HG02973 (cell line): Measurements from ENCODE around the gene LUC7L.
"Not testable (repeated sequence)": the region's sequence is repeated elsewhere in the genome, so short reads cannot be mapped to it uniquely, and the experiment has no call there.

ENCODE experiments used
- ATAC-seq: cut with Tn5 transposase; IDR thresholded peaks from one replicate; pipeline ENCODE4 v1.9.1; 2021; ENCODE audit warnings: moderate library complexity; ENCODE audit not compliant: unreplicated experiment

The LUC7L gene

GRCh38 chr16:228852-229730, at the start of gene LUC7L:
Gene LUC7L, minus strand, starts transcription at chr16:229449. Its CDS starts 110 bp downstream, at chr16:229339.
- peak; percentile 73 for ATAC-seq

- no peak for ATAC-seq
These were observed 49.7 kb upstream of the LUC7L start for GRCh38 chr16:278863-279366.

GRCh38 chr16:276426-277077, 47.3 kb upstream of the LUC7L start:
- ATAC-seq, result no peak

GRCh38 chr16:275786-276232, 46.6 kb upstream of the LUC7L start, which contains the start of gene RGS11:
Gene RGS11, minus strand, starts transcription at chr16:275944. Its CDS starts 33 bp downstream, at chr16:275911.
- no peak for ATAC-seq

- no peak for ATAC-seq
These were observed 45.9 kb upstream of the LUC7L start for GRCh38 chr16:275041-275641.

GRCh38 chr16:273547-274421, 44.5 kb upstream of the LUC7L start:
- ATAC-seq, result no peak

- ATAC-seq, result no peak
These were observed 43.6 kb upstream of the LUC7L start for GRCh38 chr16:272633-273546.

- no peak for ATAC-seq
These were observed 41.4 kb upstream of the LUC7L start for GRCh38 chr16:270381-271255.

GRCh38 chr16:269061-269796, 40.0 kb upstream of the LUC7L start:
- no peak for ATAC-seq

GRCh38 chr16:268141-269053, 39.1 kb upstream of the LUC7L start:
- no peak for ATAC-seq

- ATAC-seq, result not testable (repeated sequence)
These were observed 38.3 kb upstream of the LUC7L start for GRCh38 chr16:267562-267961.

GRCh38 chr16:266258-267164, 37.3 kb upstream of the LUC7L start:
- ATAC-seq, result no peak

GRCh38 chr16:265711-266110, 36.5 kb upstream of the LUC7L start:
- ATAC-seq, result no peak

- no peak for ATAC-seq
These were observed 35.8 kb upstream of the LUC7L start for GRCh38 chr16:265002-265529.

- ATAC-seq, result no peak
These were observed 35.2 kb upstream of the LUC7L start for GRCh38 chr16:264440-264951.
